GM19099 (cell line): ENCODE data around the gene AATK.

ENCODE experiments used
- POLR2A ChIP-seq: IDR thresholded peaks from 3 replicates; pipeline ENCODE4 v1.6.1; 2011; ENCODE audit warnings: low read depth; ENCODE audit not compliant: insufficient read length; ENCODE audit errors: extremely low read depth

Gene AATK

GRCh38 chr17:81126281-81127132 lies 39.5 kb downstream of the AATK start:
- no peak for TF ChIP-seq POLR2A

- TF ChIP-seq POLR2A, result no peak
These were observed 40.4 kb downstream of the AATK start for GRCh38 chr17:81125573-81126081.

GRCh38 chr17:81124377-81124776 lies 41.6 kb downstream of the AATK start:
- no peak for TF ChIP-seq POLR2A

- TF ChIP-seq POLR2A, result no peak
These were observed 42.7 kb downstream of the AATK start for GRCh38 chr17:81123052-81124048.

GRCh38 chr17:81121841-81122733 lies 43.9 kb downstream of the AATK start:
- TF ChIP-seq POLR2A, result no peak

- TF ChIP-seq POLR2A, result no peak
These were observed 45.1 kb downstream of the AATK start for GRCh38 chr17:81120695-81121621.

- TF ChIP-seq POLR2A, result no peak
These were observed 45.9 kb downstream of the AATK start for GRCh38 chr17:81120149-81120484.

GRCh38 chr17:81119223-81120148 lies 46.5 kb downstream of the AATK start:
- no peak for TF ChIP-seq POLR2A

- no peak for TF ChIP-seq POLR2A
These were observed 47.5 kb downstream of the AATK start for GRCh38 chr17:81118308-81119221.

GRCh38 chr17:81117672-81118198 lies 48.3 kb downstream of the AATK start:
- no peak for TF ChIP-seq POLR2A

GRCh38 chr17:81116704-81117103 lies 49.3 kb downstream of the AATK start:
- no peak for TF ChIP-seq POLR2A
